Tongue (tissue), 2 donors: ENCODE results near the gene TAS2R13. TPM values are rescaled to one million over a fixed set of nuclear protein-coding genes. Genes with fewer than 3 reads are reported as not detected.

Experiments used
- DNase-seq: peaks from one replicate; pipeline ENCODE4 v3.0.0-alpha.2; 2015
- total RNA-seq: library from RNA; depleted of rRNA; stranded (reverse); fragments of >200 nt; gene quantifications from one replicate; pipeline ENCODE4 v1.2.3, GENCODE V29; 2014

Gene TAS2R13
- total RNA-seq, 1 donor from 2014 or later, result 3.2 TPM

DNA sequence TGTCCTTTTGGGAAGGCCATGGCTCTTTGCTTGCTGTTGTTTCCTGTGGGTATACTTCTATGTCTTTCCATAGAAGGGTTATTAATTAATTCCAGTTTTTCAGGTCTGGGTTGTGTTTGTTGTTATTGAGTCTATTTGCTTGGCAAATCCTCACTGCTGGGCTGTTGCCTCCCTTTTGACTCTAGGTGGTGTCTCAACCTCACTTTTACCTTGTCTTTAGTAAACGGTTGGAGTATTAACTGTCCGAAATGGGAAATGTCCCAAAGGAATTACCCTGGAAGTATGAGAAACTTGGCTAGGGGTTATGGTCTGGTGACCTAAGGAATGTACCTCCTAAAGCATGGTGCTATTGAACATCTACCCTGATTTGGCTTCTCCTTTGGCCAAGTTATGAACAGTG is 42.0 kb downstream of the TAS2R13 start:
- DNase-seq, result no peak

DNA sequence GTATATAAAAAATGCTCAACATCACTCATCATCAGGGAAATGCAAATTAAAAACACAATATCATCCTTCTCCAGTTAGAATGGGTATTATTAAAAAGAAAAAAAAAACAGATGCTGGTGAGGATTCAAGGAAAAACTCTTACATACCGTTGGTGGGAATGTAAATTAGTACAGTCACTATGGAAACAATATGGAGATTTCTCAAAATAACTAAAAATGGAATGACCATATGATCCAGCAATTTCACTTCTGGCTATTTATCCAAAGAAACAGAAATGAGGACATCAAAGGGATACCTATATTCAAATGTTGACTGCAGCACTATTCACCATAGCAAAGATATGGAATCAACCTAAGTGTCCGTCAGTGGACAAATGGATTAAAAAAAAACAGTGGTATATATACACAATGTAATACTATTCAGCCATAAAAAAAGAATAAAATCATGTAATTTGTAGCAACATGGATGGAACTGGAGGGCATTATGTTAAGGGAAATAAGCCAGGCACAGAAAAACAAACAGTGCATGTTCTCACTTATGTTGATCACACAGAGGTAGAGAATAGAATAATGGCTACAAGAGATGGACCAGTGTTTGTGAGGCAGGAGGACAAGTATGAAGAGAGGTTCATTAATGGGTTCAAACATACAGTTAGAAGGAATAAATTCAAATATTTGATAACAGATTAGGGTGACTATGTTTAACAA is 45.7 kb downstream of the TAS2R13 start:
- DNase-seq, result no peak

DNA sequence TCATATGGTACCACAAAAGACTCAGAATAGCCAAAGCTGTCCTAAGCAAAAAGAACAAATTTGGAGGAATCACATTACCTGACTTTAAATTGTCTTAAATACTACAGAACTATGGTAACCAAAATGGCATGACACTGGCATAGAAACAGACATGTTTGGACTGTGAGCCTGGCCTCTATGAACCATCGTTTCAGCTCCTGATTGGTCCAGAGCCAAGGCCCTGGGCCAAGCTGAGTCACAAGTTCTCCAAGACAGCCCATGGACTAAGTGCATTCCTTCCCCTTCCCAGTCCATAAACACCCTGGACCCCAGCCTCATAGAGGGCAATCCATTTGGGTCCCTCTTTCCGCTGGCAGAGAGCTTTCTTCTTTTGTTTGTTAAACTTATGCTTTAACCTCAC is 48.0 kb downstream of the TAS2R13 start:
- no peak for DNase-seq

Other genes with a start within 250 kb of the TAS2R13 start
- 1.7 TPM for gene STYK1, start 235.5 kb downstream of the TAS2R13 start, total RNA-seq
- 454 TPM for gene YBX3, start 186.2 kb downstream of the TAS2R13 start, total RNA-seq
- gene TAS2R7, start 106.9 kb downstream of the TAS2R13 start, total RNA-seq, result not detected
- not detected for gene TAS2R8, start 102.3 kb downstream of the TAS2R13 start, total RNA-seq
- gene TAS2R9, start 99.4 kb downstream of the TAS2R13 start, total RNA-seq, result not detected
- 2.8 TPM for gene TAS2R10, start 83.2 kb downstream of the TAS2R13 start, total RNA-seq
- gene PRR4, start 60.1 kb downstream of the TAS2R13 start, total RNA-seq, result 19.3 TPM
- 85.8 TPM for gene PRH1, start 25.3 kb downstream of the TAS2R13 start, total RNA-seq
- 335 TPM for gene PRH2, start 19.7 kb upstream of the TAS2R13 start, total RNA-seq
- 9.1 TPM for gene TAS2R14, start 29.7 kb upstream of the TAS2R13 start, total RNA-seq
- 10.7 TPM for gene TAS2R50, start 77.3 kb upstream of the TAS2R13 start, total RNA-seq
- gene TAS2R20, start 88.7 kb upstream of the TAS2R13 start, total RNA-seq, result 8.2 TPM
- gene TAS2R19, start 113.1 kb upstream of the TAS2R13 start, total RNA-seq, result 17.1 TPM
- gene TAS2R31, start 121.8 kb upstream of the TAS2R13 start, total RNA-seq, result 17.7 TPM
- 8.4 TPM for gene TAS2R46, start 152.7 kb upstream of the TAS2R13 start, total RNA-seq
- 20.5 TPM for gene TAS2R43, start 182.8 kb upstream of the TAS2R13 start, total RNA-seq
- gene TAS2R30, start 225.1 kb upstream of the TAS2R13 start, total RNA-seq, result 16.9 TPM